ENCODE results near the gene EPB41L3. TPM values are rescaled to one million over a fixed set of nuclear protein-coding genes. Genes with fewer than 3 reads are reported as not detected.

The EPB41L3 gene
- total RNA-seq, 2 donors from 2014 or later = 12.6 to 22.5 TPM

- peaks cover 0 to 4% of the 10 kb centered on the region in 2 donors for H3K4me1 ChIP-seq
- TF ChIP-seq CTCF (IDR thresholded peaks at IDR 0.05) = no peak
- H3K27ac ChIP-seq = no peak overlapping the region
Measured at GRCh38 chr18:5464251-5464650, 79.5 kb downstream of the EPB41L3 start.

GRCh38 chr18:5463831-5464230, 80.0 kb downstream of the EPB41L3 start:
- H3K4me3 ChIP-seq = no peak overlapping the region
- peaks cover 0 to 4% of the 10 kb centered on the region in 2 donors for H3K4me1 ChIP-seq
- TF ChIP-seq CTCF (IDR thresholded peaks at IDR 0.05) = no peak
- no peaks in the 10 kb centered on the region for H3K36me3 ChIP-seq
- no peak for DNase-seq (ENCODE audit: low spot score)
- H3K27ac ChIP-seq = peak overlapping the region in 1 of 2 donors; percentile 29
- no peaks in the 10 kb centered on the region for H3K9me3 ChIP-seq
- no peaks in the 10 kb centered on the region for H3K27me3 ChIP-seq

More at GRCh38 chr18:5464251-5464650, 79.5 kb downstream of the EPB41L3 start:
- Histone ChIP-seq H3K27me3 (no peaks in the 10 kb centered on the region), H3K36me3 (no peaks in the 10 kb centered on the region), H3K4me3 (no peak overlapping the region), H3K9me3 (no peaks in the 10 kb centered on the region)
- no peak for DNase-seq (ENCODE audit: low spot score)

- Histone ChIP-seq H3K36me3 (no peaks in the 10 kb centered on the region), H3K4me3 (no peak overlapping the region), H3K9me3 (no peaks in the 10 kb centered on the region), H3K27me3 (no peaks in the 10 kb centered on the region), H3K27ac (peak overlapping the region in 1 of 2 donors; percentile 29), H3K4me1 (peaks cover 0 to 4% of the 10 kb centered on the region in 2 donors)
- DNase-seq (ENCODE audit: low spot score) = peak; percentile 87
- TF ChIP-seq CTCF (IDR thresholded peaks at IDR 0.05) = no peak
Measured at GRCh38 chr18:5463390-5463789, 80.4 kb downstream of the EPB41L3 start.

DNA sequence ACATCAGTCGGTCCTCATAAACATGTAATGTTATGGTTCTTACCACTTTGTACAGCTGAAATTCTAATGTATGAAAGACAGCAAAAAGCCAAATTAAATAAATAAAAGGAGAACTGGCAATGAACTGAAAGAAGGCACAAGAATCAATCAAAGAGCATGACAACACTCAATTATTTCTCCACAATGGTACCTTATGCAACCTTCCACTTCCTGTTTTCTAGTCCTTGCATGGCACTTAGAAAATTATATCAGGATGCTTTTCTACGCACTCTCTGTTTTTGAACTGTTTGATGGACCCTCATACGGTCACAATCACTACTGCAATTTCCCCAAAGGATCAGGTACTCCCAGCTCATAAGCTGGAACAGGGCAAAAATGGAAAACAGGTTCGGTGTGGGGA, 81.6 kb downstream of the EPB41L3 start:
- H3K4me3 ChIP-seq = no peak overlapping the region
- no peak for TF ChIP-seq CTCF (IDR thresholded peaks at IDR 0.05)
- H3K9me3 ChIP-seq = no peaks in the 10 kb centered on the region
- DNase-seq (ENCODE audit: low spot score) = no peak
- no peaks in the 10 kb centered on the region for H3K36me3 ChIP-seq
- peaks cover 0 to 4% of the 10 kb centered on the region in 2 donors for H3K4me1 ChIP-seq
- H3K27ac ChIP-seq = no peak overlapping the region
- H3K27me3 ChIP-seq = no peaks in the 10 kb centered on the region

- Histone ChIP-seq H3K4me3 (no peak overlapping the region), H3K4me1 (peaks cover 0 to 4% of the 10 kb centered on the region in 2 donors), H3K36me3 (no peaks in the 10 kb centered on the region), H3K27ac (no peak overlapping the region), H3K27me3 (no peaks in the 10 kb centered on the region), H3K9me3 (no peaks in the 10 kb centered on the region)
- TF ChIP-seq CTCF (IDR thresholded peaks at IDR 0.05) = no peak
- no peak for DNase-seq (ENCODE audit: low spot score)
Measured at GRCh38 chr18:5461041-5461440, 82.8 kb downstream of the EPB41L3 start.

- Histone ChIP-seq H3K27ac (no peak overlapping the region), H3K36me3 (no peaks in the 10 kb centered on the region), H3K4me1 (no peaks in the 10 kb centered on the region), H3K9me3 (no peaks in the 10 kb centered on the region), H3K4me3 (no peak overlapping the region), H3K27me3 (no peaks in the 10 kb centered on the region)
- no peak for DNase-seq (ENCODE audit: low spot score)
- TF ChIP-seq CTCF (IDR thresholded peaks at IDR 0.05) = no peak
Measured at GRCh38 chr18:5457462-5457957, 86.3 kb downstream of the EPB41L3 start.
